Right lobe of liver (tissue), 4 donors: ENCODE measurements around the gene ITGA4.

Source experiments
- POLR2A ChIP-seq: fragments of 450-650 bp; IDR thresholded peaks from one replicate; pipeline ENCODE4 v1.6.1; 2017; ENCODE audit warnings: antibody characterized with exemption, mild to moderate bottlenecking
- TF ChIP-seq, protein P1 (sequence below), 4 donors: fragments of 200-600 bp in 3 of 4; fragments of 450-650 bp in 1 of 4; IDR thresholded peaks; one replicate each; pipeline versions ENCODE4 v1.5.1 to v1.8.0; 2016 to 2022; ENCODE audit warnings: antibody characterized with exemption in 4 of 4, mild to moderate bottlenecking in 2 of 4
- donor health status: DM: no; HTN: no; CAD: no.
- donor health status: DM: no; HTN: no; CAD: no.
- donor health status: DM: no; HTN: yes; CAD: no.

DNA sequence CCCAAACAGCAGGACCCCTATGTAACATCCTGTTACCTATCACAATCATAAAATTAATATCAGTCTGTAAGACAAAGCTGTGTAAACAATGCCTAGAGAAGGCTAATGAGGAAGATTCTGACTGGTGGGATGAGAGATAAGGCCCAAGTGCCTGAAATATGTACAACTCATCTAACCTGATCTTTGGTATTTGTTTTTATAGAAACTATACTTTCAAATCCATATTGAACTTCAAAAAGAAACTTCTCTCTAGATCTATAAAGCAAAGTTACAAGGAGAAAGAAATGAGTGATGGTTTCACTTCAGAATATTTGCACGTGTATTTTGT lies 36.1 kb upstream of the ITGA4 start:
- TF ChIP-seq, protein P1, sequence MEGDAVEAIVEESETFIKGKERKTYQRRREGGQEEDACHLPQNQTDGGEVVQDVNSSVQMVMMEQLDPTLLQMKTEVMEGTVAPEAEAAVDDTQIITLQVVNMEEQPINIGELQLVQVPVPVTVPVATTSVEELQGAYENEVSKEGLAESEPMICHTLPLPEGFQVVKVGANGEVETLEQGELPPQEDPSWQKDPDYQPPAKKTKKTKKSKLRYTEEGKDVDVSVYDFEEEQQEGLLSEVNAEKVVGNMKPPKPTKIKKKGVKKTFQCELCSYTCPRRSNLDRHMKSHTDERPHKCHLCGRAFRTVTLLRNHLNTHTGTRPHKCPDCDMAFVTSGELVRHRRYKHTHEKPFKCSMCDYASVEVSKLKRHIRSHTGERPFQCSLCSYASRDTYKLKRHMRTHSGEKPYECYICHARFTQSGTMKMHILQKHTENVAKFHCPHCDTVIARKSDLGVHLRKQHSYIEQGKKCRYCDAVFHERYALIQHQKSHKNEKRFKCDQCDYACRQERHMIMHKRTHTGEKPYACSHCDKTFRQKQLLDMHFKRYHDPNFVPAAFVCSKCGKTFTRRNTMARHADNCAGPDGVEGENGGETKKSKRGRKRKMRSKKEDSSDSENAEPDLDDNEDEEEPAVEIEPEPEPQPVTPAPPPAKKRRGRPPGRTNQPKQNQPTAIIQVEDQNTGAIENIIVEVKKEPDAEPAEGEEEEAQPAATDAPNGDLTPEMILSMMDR (IDR thresholded peaks at IDR 0.05), result no peak
- TF ChIP-seq POLR2A, result no peak
